Measurements from ENCODE around the gene HEXD.

Gene HEXD

GRCh38 chr17:82399601-82400101 lies 18.5 kb upstream of the HEXD start (continued):
- TF ChIP-seq TSHZ2 (CRISPR knock-in tag; IDR thresholded peaks at IDR 0.05): no peak
- TF ChIP-seq TCF4 (CRISPR knock-in tag; IDR thresholded peaks at IDR 0.05; ENCODE audit: borderline replicate concordance): no peak
- TF ChIP-seq CSRNP3 (CRISPR knock-in tag; IDR thresholded peaks at IDR 0.05): no peak
- TF ChIP-seq ARNTL (CRISPR knock-in tag; IDR thresholded peaks at IDR 0.05; ENCODE audit: borderline replicate concordance, low read depth): no peak

- TF ChIP-seq TOX (CRISPR knock-in tag; IDR thresholded peaks at IDR 0.05; ENCODE audit: borderline replicate concordance) (no peak), ESRRG (CRISPR knock-in tag; IDR thresholded peaks at IDR 0.05) (no peak), RARB (CRISPR knock-in tag; IDR thresholded peaks at IDR 0.05) (no peak), SNAI2 (CRISPR knock-in tag; IDR thresholded peaks at IDR 0.05) (no peak), OSR1 (CRISPR knock-in tag; IDR thresholded peaks at IDR 0.05) (no peak), PATZ1 (CRISPR knock-in tag; IDR thresholded peaks at IDR 0.05; ENCODE audit: borderline replicate concordance) (no peak), ISL1 (CRISPR knock-in tag; IDR thresholded peaks at IDR 0.05) (no peak), POU6F1 (CRISPR knock-in tag; IDR thresholded peaks at IDR 0.05; ENCODE audit: borderline replicate concordance, low read depth) (no peak), ZNF8 (CRISPR knock-in tag; IDR thresholded peaks at IDR 0.05) (no peak), GLIS3 (CRISPR knock-in tag; IDR thresholded peaks at IDR 0.05) (no peak), BACH2 (CRISPR knock-in tag; IDR thresholded peaks at IDR 0.05; ENCODE audit: borderline replicate concordance) (no peak), ZC3H10 (CRISPR knock-in tag; IDR thresholded peaks at IDR 0.05) (no peak)
- ATAC-seq: no peak
These were observed 17.9 kb upstream of the HEXD start for GRCh38 chr17:82400206-82400605.

- no peak for TF ChIP-seq ESRRG (CRISPR knock-in tag; IDR thresholded peaks at IDR 0.05)
- TF ChIP-seq GLIS3 (CRISPR knock-in tag; IDR thresholded peaks at IDR 0.05): no peak
- ATAC-seq: no peak
These were observed 17.3 kb upstream of the HEXD start for GRCh38 chr17:82400830-82401229.

GRCh38 chr17:82402865-82403264 lies 15.3 kb upstream of the HEXD start:
- no peak for ATAC-seq
- TF ChIP-seq TSHZ2 (CRISPR knock-in tag; IDR thresholded peaks at IDR 0.05) (no peak), ISL1 (CRISPR knock-in tag; IDR thresholded peaks at IDR 0.05) (no peak), SNAI2 (CRISPR knock-in tag; IDR thresholded peaks at IDR 0.05) (no peak), ZNF565 (CRISPR knock-in tag; conservative IDR thresholded peaks at IDR 0.05; ENCODE audit: low read depth) (no peak), GLIS3 (CRISPR knock-in tag; IDR thresholded peaks at IDR 0.05) (no peak), RARB (CRISPR knock-in tag; IDR thresholded peaks at IDR 0.05) (no peak), ZNF8 (CRISPR knock-in tag; IDR thresholded peaks at IDR 0.05) (no peak), PPARA (CRISPR knock-in tag; IDR thresholded peaks at IDR 0.05; ENCODE audit: borderline replicate concordance) (no peak), TCF4 (CRISPR knock-in tag; IDR thresholded peaks at IDR 0.05; ENCODE audit: borderline replicate concordance) (no peak), OSR1 (CRISPR knock-in tag; IDR thresholded peaks at IDR 0.05) (no peak), ESRRG (CRISPR knock-in tag; IDR thresholded peaks at IDR 0.05) (no peak), CSRNP3 (CRISPR knock-in tag; IDR thresholded peaks at IDR 0.05) (no peak), CSDC2 (CRISPR knock-in tag; IDR thresholded peaks at IDR 0.05) (no peak), PATZ1 (CRISPR knock-in tag; IDR thresholded peaks at IDR 0.05; ENCODE audit: borderline replicate concordance) (no peak), ARNTL (CRISPR knock-in tag; IDR thresholded peaks at IDR 0.05; ENCODE audit: borderline replicate concordance, low read depth) (no peak), ZFP3 (CRISPR knock-in tag; IDR thresholded peaks at IDR 0.05) (no peak)
